HepG2 (cell line): ENCODE measurements around the gene RELB. TPM values are rescaled to one million over a fixed set of nuclear protein-coding genes. Genes with fewer than 3 reads are reported as not detected.
A peak's percentile ranks its signal among the peaks of the same experiment; 100 is the strongest.

Source experiments
- FOXO1 ChIP-seq: sonication (generic); formaldehyde crosslinking; IDR thresholded peaks from 2 replicates; pipeline ENCODE4 v1.4.0; 2020; ENCODE audit warnings: missing genetic modification reagents
- HES4 ChIP-seq: sonication (generic); formaldehyde crosslinking; IDR thresholded peaks from 2 replicates; pipeline ENCODE4 v1.9.0; 2021; ENCODE audit warnings: mild to moderate bottlenecking, missing genetic modification reagents, borderline replicate concordance
- HMGA1 ChIP-seq: sonication (generic); formaldehyde crosslinking; conservative IDR thresholded peaks from 2 replicates; pipeline ENCODE4 v1.4.0; 2020; ENCODE audit warnings: missing genetic modification reagents
- HOXD1 ChIP-seq: sonication (generic); formaldehyde crosslinking; IDR thresholded peaks from 2 replicates; pipeline ENCODE4 v1.5.0; 2020; ENCODE audit warnings: missing genetic modification reagents
- KLF12 ChIP-seq: sonication (generic); formaldehyde crosslinking; IDR thresholded peaks from 2 replicates; pipeline ENCODE4 v1.4.0; 2020; ENCODE audit warnings: missing genetic modification reagents, borderline replicate concordance
- MAFK ChIP-seq, 2 experiments: IDR thresholded peaks in 1 of 2; conservative IDR thresholded peaks in 1 of 2; 2 replicates each; pipeline ENCODE4 v1.6.1; 2011; ENCODE audit warnings: improper control_type of control experiment in 2 of 2, low read length in 2 of 2
- MED1 ChIP-seq: sonication (generic); formaldehyde crosslinking; IDR thresholded peaks from 2 replicates; pipeline ENCODE4 v1.4.0; 2020; ENCODE audit warnings: missing genetic modification reagents
- MTA1 ChIP-seq: sonication (generic); formaldehyde crosslinking; IDR thresholded peaks from 2 replicates; pipeline ENCODE4 v1.4.0; 2020; ENCODE audit warnings: missing genetic modification reagents, mild to moderate bottlenecking, borderline replicate concordance
- NFRKB ChIP-seq: fragments of 450-650 bp; IDR thresholded peaks from 2 replicates; pipeline ENCODE4 v1.6.1; 2017
- TSC22D2 ChIP-seq: sonication (generic); formaldehyde crosslinking; IDR thresholded peaks from 2 replicates; pipeline ENCODE4 v1.5.1; 2020; ENCODE audit warnings: missing genetic modification reagents, mild to moderate bottlenecking, borderline replicate concordance
- ZC3H4 ChIP-seq: sonication (generic); formaldehyde crosslinking; IDR thresholded peaks from 2 replicates; pipeline ENCODE4 v1.4.0; 2020; ENCODE audit warnings: missing genetic modification reagents, borderline replicate concordance
- ZFP1 ChIP-seq: IDR thresholded peaks from 2 replicates; pipeline ENCODE4 v1.6.1; 2016
- ZNF432 ChIP-seq: sonication (generic); formaldehyde crosslinking; IDR thresholded peaks from 2 replicates; pipeline ENCODE4 v1.5.0; 2020; ENCODE audit warnings: missing genetic modification reagents, mild to moderate bottlenecking, borderline replicate concordance
- polyA plus RNA-seq, 8 experiments: library from polyadenylated mRNA; depleted of rRNA in 3 of 8; stranded (reverse) in 7 of 8; unstranded in 1 of 8; fragments of >200 nt; fragmentation: Illumina TruSeq in 4 of 8; extraction: Trizol in 4 of 8; gene quantifications; 2 replicates each; pipeline versions ENCODE4 v1.2.1 to v1.2.3, GENCODE V29; 2011 to 2016; ENCODE audit warnings: low read depth in 4 of 8, missing spikeins in 1 of 8, mixed read lengths in 1 of 8; ENCODE audit not compliant: insufficient read depth in 1 of 8
- total RNA-seq, 5 experiments: library from RNA; depleted of rRNA; stranded (reverse); fragments of >200 nt; fragmentation: Illumina TruSeq; extraction: Trizol; gene quantifications; 2 replicates each; pipeline ENCODE4 v1.2.3, GENCODE V29; 2016; ENCODE audit warnings: low read depth in 1 of 5
- TF ChIP-seq, protein P1 (sequence below): sonication (generic); formaldehyde crosslinking; IDR thresholded peaks from 2 replicates; pipeline ENCODE4 v1.4.0; 2020; ENCODE audit warnings: missing genetic modification reagents
- TF ChIP-seq, protein P2 (sequence below): sonication (generic); formaldehyde crosslinking; conservative IDR thresholded peaks from 2 replicates; pipeline ENCODE4 v1.8.1; 2023; ENCODE audit warnings: missing genetic modification reagents
- TF ChIP-seq, protein P3 (sequence below): sonication (generic); formaldehyde crosslinking; IDR thresholded peaks from 2 replicates; pipeline ENCODE4 v1.4.0; 2020; ENCODE audit warnings: missing genetic modification reagents
- TF ChIP-seq, protein P4 (sequence below): sonication (generic); formaldehyde crosslinking; IDR thresholded peaks from 2 replicates; pipeline ENCODE4 v1.8.1; 2023; ENCODE audit warnings: missing genetic modification reagents, mild to moderate bottlenecking, borderline replicate concordance
- TF ChIP-seq, protein P5 (sequence below): sonication (generic); formaldehyde crosslinking; conservative IDR thresholded peaks from 2 replicates; pipeline ENCODE4 v1.8.0; 2022; ENCODE audit warnings: mild to moderate bottlenecking, moderate library complexity, missing genetic modification reagents
- TF ChIP-seq, protein P6 (sequence below): IDR thresholded peaks from 2 replicates; pipeline ENCODE4 v1.6.1; 2016; ENCODE audit warnings: low read depth

Gene RELB
- total and polyA plus RNA-seq, 2 of the 13 experiments (the other 11 are each of a cell fraction or from before 2014, with no cell fraction given): 1.9 to 3.5 TPM

DNA sequence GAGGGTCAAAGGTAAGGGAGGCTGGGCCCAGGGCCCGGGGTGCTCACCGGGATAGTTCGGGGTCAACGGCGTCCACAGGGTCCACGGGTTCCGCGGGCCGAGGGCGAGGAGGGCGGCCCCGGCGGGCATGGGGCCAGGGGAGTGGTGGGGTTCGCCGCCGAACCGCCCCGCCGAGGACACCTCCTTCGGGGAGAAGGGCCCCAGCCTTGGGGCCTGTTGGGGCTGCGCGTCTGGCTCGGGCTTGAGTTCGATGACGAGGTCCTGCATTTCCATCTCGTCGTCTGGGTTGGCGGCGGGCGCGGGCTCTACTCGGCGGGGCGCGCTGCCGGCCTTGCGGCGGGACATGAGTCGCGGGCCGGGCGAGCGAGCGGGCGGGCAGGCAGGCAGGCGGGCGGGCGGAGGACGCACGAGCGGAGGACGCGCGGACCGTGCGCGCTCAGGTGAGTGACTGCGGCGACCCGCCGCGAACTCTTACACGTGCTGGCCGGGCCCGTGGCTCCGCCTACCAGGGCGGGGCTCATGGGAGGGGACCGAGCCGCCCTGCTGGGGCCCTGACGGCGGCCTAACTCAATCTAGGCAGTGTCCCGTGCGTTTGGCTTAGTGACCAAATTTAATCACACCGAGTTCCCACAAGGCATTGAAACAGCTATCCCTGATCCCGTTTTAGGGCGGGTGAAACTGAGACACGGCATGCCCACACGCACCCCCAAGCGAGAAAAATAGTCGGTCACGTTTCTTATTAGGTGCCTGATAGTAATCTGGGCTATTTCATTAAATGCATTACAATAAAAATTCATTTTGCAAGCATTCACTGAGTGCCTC lies 75.0 kb downstream of the RELB start, which contains the start of gene ZNF296 (continued):
- TF ChIP-seq, protein P1, sequence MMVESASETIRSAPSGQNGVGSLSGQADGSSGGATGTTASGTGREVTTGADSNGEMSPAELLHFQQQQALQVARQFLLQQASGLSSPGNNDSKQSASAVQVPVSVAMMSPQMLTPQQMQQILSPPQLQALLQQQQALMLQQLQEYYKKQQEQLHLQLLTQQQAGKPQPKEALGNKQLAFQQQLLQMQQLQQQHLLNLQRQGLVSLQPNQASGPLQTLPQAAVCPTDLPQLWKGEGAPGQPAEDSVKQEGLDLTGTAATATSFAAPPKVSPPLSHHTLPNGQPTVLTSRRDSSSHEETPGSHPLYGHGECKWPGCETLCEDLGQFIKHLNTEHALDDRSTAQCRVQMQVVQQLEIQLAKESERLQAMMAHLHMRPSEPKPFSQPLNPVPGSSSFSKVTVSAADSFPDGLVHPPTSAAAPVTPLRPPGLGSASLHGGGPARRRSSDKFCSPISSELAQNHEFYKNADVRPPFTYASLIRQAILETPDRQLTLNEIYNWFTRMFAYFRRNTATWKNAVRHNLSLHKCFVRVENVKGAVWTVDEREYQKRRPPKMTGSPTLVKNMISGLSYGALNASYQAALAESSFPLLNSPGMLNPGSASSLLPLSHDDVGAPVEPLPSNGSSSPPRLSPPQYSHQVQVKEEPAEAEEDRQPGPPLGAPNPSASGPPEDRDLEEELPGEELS (CRISPR knock-in tag): 0 out of 2 replicates have a peak, but pooled peaks have one; percentile 16
- peak; percentile 61; the same call in 1 of the 2 replicates for TF ChIP-seq ZFP1 (CRISPR knock-in tag)
- peak; percentile 69; the same call in 1 of the 2 replicates for TF ChIP-seq HES4 (CRISPR knock-in tag)
- TF ChIP-seq MED1: peak; percentile 49
- TF ChIP-seq HOXD1 (CRISPR knock-in tag): 0 out of 2 replicates have a peak, but pooled peaks have one; percentile 21
- TF ChIP-seq MTA1 (CRISPR knock-in tag): no peak
- TF ChIP-seq, protein P2, sequence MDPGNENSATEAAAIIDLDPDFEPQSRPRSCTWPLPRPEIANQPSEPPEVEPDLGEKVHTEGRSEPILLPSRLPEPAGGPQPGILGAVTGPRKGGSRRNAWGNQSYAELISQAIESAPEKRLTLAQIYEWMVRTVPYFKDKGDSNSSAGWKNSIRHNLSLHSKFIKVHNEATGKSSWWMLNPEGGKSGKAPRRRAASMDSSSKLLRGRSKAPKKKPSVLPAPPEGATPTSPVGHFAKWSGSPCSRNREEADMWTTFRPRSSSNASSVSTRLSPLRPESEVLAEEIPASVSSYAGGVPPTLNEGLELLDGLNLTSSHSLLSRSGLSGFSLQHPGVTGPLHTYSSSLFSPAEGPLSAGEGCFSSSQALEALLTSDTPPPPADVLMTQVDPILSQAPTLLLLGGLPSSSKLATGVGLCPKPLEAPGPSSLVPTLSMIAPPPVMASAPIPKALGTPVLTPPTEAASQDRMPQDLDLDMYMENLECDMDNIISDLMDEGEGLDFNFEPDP (CRISPR knock-in tag): no peak
- TF ChIP-seq, protein P3, sequence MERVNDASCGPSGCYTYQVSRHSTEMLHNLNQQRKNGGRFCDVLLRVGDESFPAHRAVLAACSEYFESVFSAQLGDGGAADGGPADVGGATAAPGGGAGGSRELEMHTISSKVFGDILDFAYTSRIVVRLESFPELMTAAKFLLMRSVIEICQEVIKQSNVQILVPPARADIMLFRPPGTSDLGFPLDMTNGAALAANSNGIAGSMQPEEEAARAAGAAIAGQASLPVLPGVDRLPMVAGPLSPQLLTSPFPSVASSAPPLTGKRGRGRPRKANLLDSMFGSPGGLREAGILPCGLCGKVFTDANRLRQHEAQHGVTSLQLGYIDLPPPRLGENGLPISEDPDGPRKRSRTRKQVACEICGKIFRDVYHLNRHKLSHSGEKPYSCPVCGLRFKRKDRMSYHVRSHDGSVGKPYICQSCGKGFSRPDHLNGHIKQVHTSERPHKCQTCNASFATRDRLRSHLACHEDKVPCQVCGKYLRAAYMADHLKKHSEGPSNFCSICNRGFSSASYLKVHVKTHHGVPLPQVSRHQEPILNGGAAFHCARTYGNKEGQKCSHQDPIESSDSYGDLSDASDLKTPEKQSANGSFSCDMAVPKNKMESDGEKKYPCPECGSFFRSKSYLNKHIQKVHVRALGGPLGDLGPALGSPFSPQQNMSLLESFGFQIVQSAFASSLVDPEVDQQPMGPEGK (CRISPR knock-in tag): peak; percentile 66
- no peak for TF ChIP-seq NFRKB
- TF ChIP-seq HMGA1: no peak
- no peak; the same call in 1 of the 2 replicates for TF ChIP-seq KLF12
- TF ChIP-seq ZC3H4: no peak
- TF ChIP-seq, protein P4, sequence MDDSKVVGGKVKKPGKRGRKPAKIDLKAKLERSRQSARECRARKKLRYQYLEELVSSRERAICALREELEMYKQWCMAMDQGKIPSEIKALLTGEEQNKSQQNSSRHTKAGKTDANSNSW (CRISPR knock-in tag): no peak
- no peak for TF ChIP-seq ZNF432
- TF ChIP-seq MAFK (conservative IDR thresholded peaks at IDR 0.05 in 1 of 2, IDR thresholded peaks at IDR 0.05 in 1 of 2; ENCODE audit: low read length in 2 of 2): no peak
- TF ChIP-seq, protein P5, sequence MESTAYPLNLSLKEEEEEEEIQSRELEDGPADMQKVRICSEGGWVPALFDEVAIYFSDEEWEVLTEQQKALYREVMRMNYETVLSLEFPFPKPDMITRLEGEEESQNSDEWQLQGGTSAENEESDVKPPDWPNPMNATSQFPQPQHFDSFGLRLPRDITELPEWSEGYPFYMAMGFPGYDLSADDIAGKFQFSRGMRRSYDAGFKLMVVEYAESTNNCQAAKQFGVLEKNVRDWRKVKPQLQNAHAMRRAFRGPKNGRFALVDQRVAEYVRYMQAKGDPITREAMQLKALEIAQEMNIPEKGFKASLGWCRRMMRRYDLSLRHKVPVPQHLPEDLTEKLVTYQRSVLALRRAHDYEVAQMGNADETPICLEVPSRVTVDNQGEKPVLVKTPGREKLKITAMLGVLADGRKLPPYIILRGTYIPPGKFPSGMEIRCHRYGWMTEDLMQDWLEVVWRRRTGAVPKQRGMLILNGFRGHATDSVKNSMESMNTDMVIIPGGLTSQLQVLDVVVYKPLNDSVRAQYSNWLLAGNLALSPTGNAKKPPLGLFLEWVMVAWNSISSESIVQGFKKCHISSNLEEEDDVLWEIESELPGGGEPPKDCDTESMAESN: 0 out of 2 replicates have a peak, but pooled peaks have one; percentile 32
- no peak for TF ChIP-seq TSC22D2 (CRISPR knock-in tag)
- TF ChIP-seq, protein P6, sequence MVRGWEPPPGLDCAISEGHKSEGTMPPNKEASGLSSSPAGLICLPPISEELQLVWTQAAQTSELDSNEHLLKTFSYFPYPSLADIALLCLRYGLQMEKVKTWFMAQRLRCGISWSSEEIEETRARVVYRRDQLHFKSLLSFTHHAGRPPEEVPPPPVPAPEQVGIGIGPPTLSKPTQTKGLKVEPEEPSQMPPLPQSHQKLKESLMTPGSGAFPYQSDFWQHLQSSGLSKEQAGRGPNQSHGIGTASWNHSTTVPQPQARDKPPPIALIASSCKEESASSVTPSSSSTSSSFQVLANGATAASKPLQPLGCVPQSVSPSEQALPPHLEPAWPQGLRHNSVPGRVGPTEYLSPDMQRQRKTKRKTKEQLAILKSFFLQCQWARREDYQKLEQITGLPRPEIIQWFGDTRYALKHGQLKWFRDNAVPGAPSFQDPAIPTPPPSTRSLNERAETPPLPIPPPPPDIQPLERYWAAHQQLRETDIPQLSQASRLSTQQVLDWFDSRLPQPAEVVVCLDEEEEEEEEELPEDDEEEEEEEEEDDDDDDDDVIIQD: no peak
- 0 out of 2 replicates have a peak, but pooled peaks have one; percentile 5 for TF ChIP-seq FOXO1 (CRISPR knock-in tag)
